SK-N-SH treated with all-trans-retinoic acid at 6 μM for 48 hours (cell line): ENCODE data around the gene AMER2.

Experiments used
- ATAC-seq: fragments of 200-7000 bp; cut with Tn5 transposase; 3 replicates; pipeline ENCODE4 v1.9.1; 2020; ENCODE audit warnings: mild to moderate bottlenecking, moderate library complexity
- ARNTL ChIP-seq: fragments of 450-650 bp; formaldehyde crosslinking; IDR thresholded peaks from 2 replicates; pipeline ENCODE4 v1.5.0; 2020; ENCODE audit warnings: low read depth, mild to moderate bottlenecking, moderate library complexity, borderline replicate concordance
- BACH2 ChIP-seq: fragments of 250-450 bp; sonication (Bioruptor Pico); IDR thresholded peaks from 2 replicates; pipeline ENCODE4 v1.9.0; 2021; ENCODE audit warnings: mild to moderate bottlenecking, borderline replicate concordance
- CSDC2 ChIP-seq: fragments of 250-450 bp; sonication (Bioruptor Pico); IDR thresholded peaks from 2 replicates; pipeline ENCODE4 v1.5.0; 2020; ENCODE audit warnings: mild to moderate bottlenecking, moderate library complexity
- GLIS3 ChIP-seq: fragments of 250-450 bp; sonication (Bioruptor Pico); IDR thresholded peaks from 2 replicates; pipeline ENCODE4 v1.5.0; 2020; ENCODE audit warnings: mild to moderate bottlenecking, moderate library complexity
- OSR1 ChIP-seq: fragments of 250-450 bp; sonication (Bioruptor Pico); IDR thresholded peaks from 2 replicates; pipeline ENCODE4 v1.8.0; 2022; ENCODE audit warnings: moderate library complexity, mild to moderate bottlenecking, inconsistent platforms
- PATZ1 ChIP-seq: fragments of 250-450 bp; sonication (Bioruptor Pico); IDR thresholded peaks from 2 replicates; pipeline ENCODE4 v1.8.0; 2020; ENCODE audit warnings: mild to moderate bottlenecking, moderate library complexity, borderline replicate concordance
- POU6F1 ChIP-seq: fragments of 250-450 bp; sonication (Bioruptor Pico); IDR thresholded peaks from 2 replicates; pipeline ENCODE4 v1.8.0; 2021; ENCODE audit warnings: low read depth, mild to moderate bottlenecking, moderate library complexity, borderline replicate concordance
- PPARA ChIP-seq: fragments of 250-450 bp; sonication (Bioruptor Pico); IDR thresholded peaks from 2 replicates; pipeline ENCODE4 v1.5.0; 2020; ENCODE audit warnings: mild to moderate bottlenecking, borderline replicate concordance
- RARB ChIP-seq: fragments of 250-450 bp; sonication (Bioruptor Pico); IDR thresholded peaks from 2 replicates; pipeline ENCODE4 v1.8.0; 2021; ENCODE audit warnings: mild to moderate bottlenecking, moderate library complexity
- SNAI2 ChIP-seq: fragments of 250-450 bp; sonication (Bioruptor Pico); IDR thresholded peaks from 2 replicates; pipeline ENCODE4 v1.5.0; 2020; ENCODE audit warnings: mild to moderate bottlenecking, moderate library complexity
- TCF4 ChIP-seq: fragments of 250-450 bp; sonication (Bioruptor Pico); IDR thresholded peaks from 2 replicates; pipeline ENCODE4 v1.8.0; 2021; ENCODE audit warnings: mild to moderate bottlenecking, moderate library complexity, borderline replicate concordance
- TOX ChIP-seq: fragments of 250-450 bp; sonication (Bioruptor Pico); IDR thresholded peaks from 2 replicates; pipeline ENCODE4 v1.8.0; 2021; ENCODE audit warnings: mild to moderate bottlenecking, moderate library complexity, borderline replicate concordance
- TSHZ2 ChIP-seq: fragments of 250-450 bp; sonication (Bioruptor Pico); IDR thresholded peaks from 2 replicates; pipeline ENCODE4 v1.5.0; 2020; ENCODE audit warnings: mild to moderate bottlenecking, moderate library complexity
- ZFP3 ChIP-seq: fragments of 250-450 bp; sonication (Bioruptor Pico); IDR thresholded peaks from 2 replicates; pipeline ENCODE4 v1.5.0; 2020; ENCODE audit warnings: mild to moderate bottlenecking, moderate library complexity
- ZFP30 ChIP-seq: fragments of 450-650 bp; formaldehyde crosslinking; IDR thresholded peaks from 2 replicates; pipeline ENCODE4 v1.5.0; 2022; ENCODE audit warnings: mild to moderate bottlenecking, moderate library complexity
- ZNF565 ChIP-seq: fragments of 450-650 bp; formaldehyde crosslinking; conservative IDR thresholded peaks from 2 replicates; pipeline ENCODE4 v1.5.0; 2020; ENCODE audit warnings: low read depth, mild to moderate bottlenecking, moderate library complexity
- ZNF70 ChIP-seq: fragments of 450-650 bp; formaldehyde crosslinking; IDR thresholded peaks from 2 replicates; pipeline ENCODE4 v1.5.0; 2020; ENCODE audit warnings: mild to moderate bottlenecking, moderate library complexity
- TF ChIP-seq, protein P1 (sequence below): fragments of 250-450 bp; sonication (Bioruptor Pico); IDR thresholded peaks from 2 replicates; pipeline ENCODE4 v1.5.1; 2020; ENCODE audit warnings: low read depth, mild to moderate bottlenecking, moderate library complexity
- TF ChIP-seq, protein P2 (sequence below): fragments of 250-450 bp; sonication (Bioruptor Pico); IDR thresholded peaks from 2 replicates; pipeline ENCODE4 v1.5.1; 2021; ENCODE audit warnings: mild to moderate bottlenecking, moderate library complexity

Gene AMER2

DNA sequence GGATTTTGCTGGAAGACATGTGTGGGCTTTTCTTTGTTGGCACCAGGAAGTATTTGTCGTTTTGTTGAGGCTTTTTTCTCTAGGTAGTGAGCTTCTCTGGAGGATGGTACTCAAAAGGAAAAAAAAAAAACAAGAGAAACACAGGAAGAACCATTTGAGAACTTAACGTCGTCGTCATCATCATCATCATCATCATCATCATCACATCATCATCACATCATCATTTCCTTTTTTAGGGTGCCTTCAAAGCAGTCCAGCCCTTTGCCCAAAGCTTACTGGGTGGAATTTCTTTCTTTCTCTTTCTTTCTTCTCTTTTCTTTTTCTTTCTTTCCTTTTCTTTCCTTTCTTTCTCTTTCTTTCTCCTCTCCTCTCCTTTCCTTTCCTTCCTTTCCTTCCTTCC, 2.2 kb upstream of the AMER2 start:
- ATAC-seq = no peak
- TF ChIP-seq PPARA (no peak), ZFP3 (CRISPR knock-in tag) (no peak), TSHZ2 (CRISPR knock-in tag) (no peak), RARB (CRISPR knock-in tag) (no peak), GLIS3 (CRISPR knock-in tag) (no peak)
- TF ChIP-seq, all 23 proteins: peak for 0

DNA sequence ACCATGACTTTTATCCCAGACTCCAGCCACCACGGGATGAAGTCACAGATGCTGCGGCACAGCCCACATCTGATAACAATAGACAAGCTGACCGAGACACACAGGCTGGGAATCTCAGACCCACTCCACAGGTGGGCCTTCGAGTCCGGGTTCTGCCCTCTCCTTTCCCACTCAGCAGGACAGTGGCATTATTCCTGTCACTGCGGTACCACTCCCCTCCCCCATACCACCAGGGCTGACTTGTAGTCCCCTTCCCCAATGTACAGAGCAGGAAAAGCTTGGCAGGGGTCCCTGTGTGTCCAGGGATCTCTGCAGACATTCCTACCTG, 179 bp upstream of the AMER2 start:
- no peak for ATAC-seq

GRCh38 chr13:25171170-25171516, 945 bp downstream of the AMER2 start:
- no peak for ATAC-seq
- TF ChIP-seq PPARA = no peak
- no peak for TF ChIP-seq GLIS3 (CRISPR knock-in tag)
- no peak for TF ChIP-seq ZNF565 (CRISPR knock-in tag)
- no peak for TF ChIP-seq TOX (CRISPR knock-in tag)
- TF ChIP-seq RARB (CRISPR knock-in tag) = no peak
- TF ChIP-seq, protein P1, sequence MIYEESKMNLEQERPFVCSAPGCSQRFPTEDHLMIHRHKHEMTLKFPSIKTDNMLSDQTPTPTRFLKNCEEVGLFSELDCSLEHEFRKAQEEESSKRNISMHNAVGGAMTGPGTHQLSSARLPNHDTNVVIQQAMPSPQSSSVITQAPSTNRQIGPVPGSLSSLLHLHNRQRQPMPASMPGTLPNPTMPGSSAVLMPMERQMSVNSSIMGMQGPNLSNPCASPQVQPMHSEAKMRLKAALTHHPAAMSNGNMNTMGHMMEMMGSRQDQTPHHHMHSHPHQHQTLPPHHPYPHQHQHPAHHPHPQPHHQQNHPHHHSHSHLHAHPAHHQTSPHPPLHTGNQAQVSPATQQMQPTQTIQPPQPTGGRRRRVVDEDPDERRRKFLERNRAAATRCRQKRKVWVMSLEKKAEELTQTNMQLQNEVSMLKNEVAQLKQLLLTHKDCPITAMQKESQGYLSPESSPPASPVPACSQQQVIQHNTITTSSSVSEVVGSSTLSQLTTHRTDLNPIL = no peak
- no peak for TF ChIP-seq ZFP3 (CRISPR knock-in tag)
- no peak for TF ChIP-seq TSHZ2 (CRISPR knock-in tag)
- TF ChIP-seq POU6F1 = no peak
- no peak for TF ChIP-seq ZNF70 (CRISPR knock-in tag)
- no peak for TF ChIP-seq OSR1 (CRISPR knock-in tag)
- TF ChIP-seq TCF4 (CRISPR knock-in tag) = no peak
- no peak for TF ChIP-seq ARNTL (CRISPR knock-in tag)
- TF ChIP-seq BACH2 (CRISPR knock-in tag) = no peak
- TF ChIP-seq ZFP30 (CRISPR knock-in tag) = no peak
- no peak for TF ChIP-seq CSDC2
- no peak for TF ChIP-seq SNAI2
- TF ChIP-seq PATZ1 (CRISPR knock-in tag) = no peak
- TF ChIP-seq, protein P2, sequence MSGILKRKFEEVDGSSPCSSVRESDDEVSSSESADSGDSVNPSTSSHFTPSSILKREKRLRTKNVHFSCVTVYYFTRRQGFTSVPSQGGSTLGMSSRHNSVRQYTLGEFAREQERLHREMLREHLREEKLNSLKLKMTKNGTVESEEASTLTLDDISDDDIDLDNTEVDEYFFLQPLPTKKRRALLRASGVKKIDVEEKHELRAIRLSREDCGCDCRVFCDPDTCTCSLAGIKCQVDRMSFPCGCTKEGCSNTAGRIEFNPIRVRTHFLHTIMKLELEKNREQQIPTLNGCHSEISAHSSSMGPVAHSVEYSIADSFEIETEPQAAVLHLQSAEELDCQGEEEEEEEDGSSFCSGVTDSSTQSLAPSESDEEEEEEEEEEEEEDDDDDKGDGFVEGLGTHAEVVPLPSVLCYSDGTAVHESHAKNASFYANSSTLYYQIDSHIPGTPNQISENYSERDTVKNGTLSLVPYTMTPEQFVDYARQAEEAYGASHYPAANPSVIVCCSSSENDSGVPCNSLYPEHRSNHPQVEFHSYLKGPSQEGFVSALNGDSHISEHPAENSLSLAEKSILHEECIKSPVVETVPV (CRISPR knock-in tag) = no peak

More for the DNA sequence above, 179 bp upstream of the AMER2 start:
- TF ChIP-seq TSHZ2 (CRISPR knock-in tag) = no peak
- TF ChIP-seq ZNF565 (CRISPR knock-in tag) = no peak
